HCT116 (cell line): ENCODE measurements around the gene COA1. TPM values are rescaled to one million over a fixed set of nuclear protein-coding genes. Genes with fewer than 3 reads are reported as not detected.

ENCODE experiments used
- ATAC-seq: fragments of 200-7000 bp; cut with Tn5 transposase; 2 replicates; pipeline ENCODE4 v1.9.1; 2020; ENCODE audit warnings: mild to moderate bottlenecking, moderate library complexity
- BruUV-seq: library from RNA; stranded (reverse); fragments of 400-500 nt; replicated peaks from 2 replicates; lab custom pipeline; 2021; lab: Mats Ljungman, UMichigan
- CTCF ChIA-PET: fragments of 300-600 bp; sonication (Branson Sonifier 250); formaldehyde crosslinking; loops from one replicate; lab custom pipeline; 2021; ENCODE audit warnings: antibody characterized with exemption; lab: Charles Lee
- POLR2A ChIA-PET: fragments of 300-600, 350-600 bp; sonication (Branson Sonifier 250); formaldehyde crosslinking; loops from one replicate; lab custom pipeline; 2021; ENCODE audit warnings: antibody characterized with exemption; lab: Charles Lee
- RAD21 ChIA-PET, 2 experiments: fragments of 300-600 bp; sonication (Branson Sonifier 250); formaldehyde crosslinking; loops; one replicate each; lab custom pipeline; 2023; ENCODE audit warnings: low total read pairs in 2 of 2; ENCODE audit not compliant: uncharacterized antibody in 2 of 2, unreplicated experiment in 2 of 2, low non-redundant PET in 1 of 2; lab: Charles Lee
- DNase-seq: peaks from one replicate; pipeline ENCODE4 v3.0.0-alpha.2; 2010; ENCODE audit warnings: low read depth, low spot score
- H2AFZ ChIP-seq: fragments of 200-600 bp; shearing (Covaris generic), sonication (generic); 2 replicates; pipeline ENCODE4 v1.6.1; 2017; ENCODE audit warnings: low read depth, mixed run types, mixed read lengths, antibody characterized with exemption, low read length; ENCODE audit not compliant: poor library complexity, severe bottlenecking
- H3K27ac ChIP-seq: 2 replicates; pipeline ENCODE4 v1.5.1; 2012; ENCODE audit warnings: low read depth, low read length
- H3K27me3 ChIP-seq: fragments of 200-600 bp; sonication (generic); 2 replicates; pipeline ENCODE4 v1.6.1; 2016; ENCODE audit warnings: mixed run types, low read length, mixed read lengths; ENCODE audit not compliant: insufficient read depth
- H3K36me3 ChIP-seq, 2 experiments: fragments of 200-500 bp in 1 of 2; fragments of 200-600 bp in 1 of 2; sonication (Bioruptor generic) in 1 of 2; sonication (generic) in 1 of 2; 2 replicates each; pipeline versions ENCODE4 v1.5.1 to v1.6.1; 2014 to 2016; ENCODE audit warnings: low read length in 2 of 2, inconsistent platforms in 1 of 2, mixed read lengths in 1 of 2, mixed run types in 1 of 2; ENCODE audit not compliant: insufficient read depth in 2 of 2, control insufficient read depth in 1 of 2
- H3K4me1 ChIP-seq, 2 experiments: fragments of 200-600 bp in 1 of 2; sonication (generic) in 1 of 2; 2 replicates each; pipeline versions ENCODE4 v1.5.1 to v1.6.1; 2012 to 2017; ENCODE audit warnings: low read length in 2 of 2, inconsistent platforms in 1 of 2, mild to moderate bottlenecking in 1 of 2, mixed read lengths in 1 of 2, mixed run types in 1 of 2, moderate library complexity in 1 of 2; ENCODE audit not compliant: insufficient read depth in 2 of 2, control insufficient read depth in 1 of 2
- H3K4me2 ChIP-seq: fragments of 200-600 bp; sonication (generic); 2 replicates; pipeline ENCODE4 v1.6.1; 2017; ENCODE audit warnings: mixed run types, low read length, mixed read lengths
- H3K4me3 ChIP-seq, 2 experiments: fragments of 200-600 bp in 1 of 2; sonication (generic) in 1 of 2; replicated peaks in 1 of 2; 2 replicates each; pipeline ENCODE4 v1.5.1; 2011 to 2016; ENCODE audit warnings: low read length in 2 of 2, control low read depth in 1 of 2, low read depth in 1 of 2, mild to moderate bottlenecking in 1 of 2, mixed read lengths in 1 of 2, mixed run types in 1 of 2
- H3K79me2 ChIP-seq: fragments of 200-600 bp; sonication (generic); 2 replicates; pipeline ENCODE4 v1.6.1; 2017; ENCODE audit warnings: mild to moderate bottlenecking, mixed run types, low read length, moderate library complexity, mixed read lengths; ENCODE audit not compliant: insufficient read depth
- H3K9ac ChIP-seq: fragments of 200-600 bp; sonication (generic); 2 replicates; pipeline ENCODE4 v1.6.1; 2016; ENCODE audit warnings: low read length, mixed read lengths
- H3K9me2 ChIP-seq: fragments of 200-600 bp; sonication (generic), shearing (Covaris generic); 2 replicates; pipeline ENCODE4 v1.6.1; 2017; ENCODE audit warnings: mixed run types, mild to moderate bottlenecking, moderate library complexity; ENCODE audit not compliant: insufficient read depth
- H3K9me3 ChIP-seq, 2 experiments: fragments of 200-500 bp in 1 of 2; fragments of 200-600 bp in 1 of 2; sonication (Bioruptor generic) in 1 of 2; sonication (generic) in 1 of 2; 2 replicates each; pipeline ENCODE4 v1.6.1; 2014 to 2017; ENCODE audit warnings: low read length in 2 of 2, mixed read lengths in 2 of 2, inconsistent platforms in 1 of 2, low read depth in 1 of 2, mild to moderate bottlenecking in 1 of 2, mixed run types in 1 of 2, moderate library complexity in 1 of 2; ENCODE audit not compliant: control insufficient read depth in 1 of 2, insufficient read depth in 1 of 2
- H4K20me1 ChIP-seq: fragments of 200-600 bp; sonication (generic), shearing (Covaris generic); 2 replicates; pipeline ENCODE4 v1.6.1; 2017; ENCODE audit warnings: mixed run types, mild to moderate bottlenecking, moderate library complexity; ENCODE audit not compliant: insufficient read depth
- EGR1 ChIP-seq: IDR thresholded peaks from 2 replicates; pipeline ENCODE4 v1.6.1; 2012; ENCODE audit warnings: low read depth
- ELF1 ChIP-seq: IDR thresholded peaks from 2 replicates; pipeline ENCODE4 v1.6.1; 2012; ENCODE audit warnings: low read depth, borderline replicate concordance
- EZH2 ChIP-seq: fragments of 200-600 bp; sonication (generic); IDR thresholded peaks from 2 replicates; pipeline ENCODE4 v1.6.1; 2017; ENCODE audit warnings: antibody characterized with exemption, mixed run types
- SIN3A ChIP-seq: IDR thresholded peaks from 2 replicates; pipeline ENCODE4 v1.6.1; 2012; ENCODE audit warnings: low read depth
- ZFX ChIP-seq: fragments of 450-650 bp; IDR thresholded peaks from 2 replicates; pipeline ENCODE4 v1.6.1; 2017
- intact Hi-C: fragments of 100-400 bp; cut with micrococcal nuclease; formaldehyde crosslinking; loops from 2 replicates; pipeline ENCODE4 v1.10.0; 2022
- total RNA-seq: library from RNA; stranded (reverse); gene quantifications from one replicate; pipeline ENCODE4 v1.2.1, GENCODE V29; 2021; ENCODE audit not compliant: unreplicated experiment
- TF ChIP-seq, protein P1 (sequence below), 3 experiments: fragments of 200-600 bp in 1 of 3; sonication (generic) in 1 of 3; IDR thresholded peaks in 2 of 3; conservative IDR thresholded peaks in 1 of 3; 2 replicates each; pipeline ENCODE4 v1.5.1; 2012 to 2017; ENCODE audit warnings: low read depth in 2 of 3, low read length in 2 of 3, antibody characterized with exemption in 1 of 3, borderline replicate concordance in 1 of 3, control low read depth in 1 of 3, mild to moderate bottlenecking in 1 of 3, mixed read lengths in 1 of 3, mixed run types in 1 of 3, moderate library complexity in 1 of 3; ENCODE audit not compliant: insufficient read depth in 1 of 3

The COA1 gene
- total RNA-seq, 1 experiment from 2014 or later: 78.5 TPM

DNA sequence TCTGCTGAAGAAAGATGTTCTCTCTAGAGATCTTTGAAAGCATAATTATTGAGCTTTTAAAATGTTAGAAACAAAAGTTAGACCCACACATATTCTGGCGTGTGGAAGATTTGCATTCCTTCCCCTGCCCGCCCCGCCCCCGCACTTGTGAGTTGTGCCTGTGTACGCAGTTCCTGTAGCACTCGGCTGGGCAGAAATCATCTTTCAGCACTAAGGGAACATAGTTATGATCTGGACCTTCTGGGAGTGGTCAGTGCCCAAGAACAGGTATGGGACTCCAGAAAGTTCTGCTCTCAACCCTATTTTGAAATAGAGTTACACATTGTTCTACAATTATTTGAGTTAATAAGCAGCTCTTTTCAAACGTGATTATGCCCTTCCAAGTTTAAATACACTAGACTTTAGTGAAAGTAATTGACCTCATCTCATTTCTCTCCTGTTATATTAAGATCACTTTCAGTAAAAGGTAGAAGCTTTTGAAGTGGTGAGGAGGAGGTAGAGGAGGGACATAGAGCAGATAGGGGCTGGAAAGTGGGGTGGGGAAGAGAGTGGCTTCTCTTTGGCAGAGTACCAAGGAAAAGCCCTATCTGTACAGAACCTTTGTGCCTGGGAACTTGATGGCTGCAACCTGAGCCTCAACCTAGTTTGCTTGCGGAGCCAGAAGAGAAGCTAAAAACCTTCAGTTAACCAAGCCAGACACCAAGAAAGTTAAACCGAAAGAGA, 34.9 kb upstream of the COA1 start:
- no peak overlapping the region for H3K27ac ChIP-seq
- H2AFZ ChIP-seq: no peak overlapping the region
- H3K9ac ChIP-seq: peak overlapping the region; percentile 17; the same call in 1 of the 2 replicates
- BruUV-seq: no TSS peak
- intact Hi-C loops: no loop called here
- 0 out of 4 replicates have a peak overlapping the region, but pooled peaks of 1 of the 2 experiments have one; percentile 18 for H3K4me3 ChIP-seq
- CTCF ChIA-PET: no interaction called here
- POLR2A ChIA-PET: no interaction called here
- RAD21 ChIA-PET: no interaction called here
- H3K79me2 ChIP-seq: no peaks in the 10 kb centered on the region
- no peak for ATAC-seq
- peak overlapping the region; percentile 56 for H3K4me2 ChIP-seq
- H3K27me3 ChIP-seq: no peaks in the 10 kb centered on the region
- peaks cover 47 to 57% of the 10 kb centered on the region in 2 experiments for H3K4me1 ChIP-seq
- no peaks in the 10 kb centered on the region for H3K36me3 ChIP-seq
- TF ChIP-seq ZFX (no peak), ELF1 (no peak), EZH2 (no peak), EGR1 (peak; percentile 71)
- TF ChIP-seq, all 23 proteins: peak for 1
- Histone ChIP-seq H4K20me1 (no peaks in the 10 kb centered on the region), H3K9me2 (no peaks in the 10 kb centered on the region), H3K9me3 (no peaks in the 10 kb centered on the region)
- DNase-seq: no peak

DNA sequence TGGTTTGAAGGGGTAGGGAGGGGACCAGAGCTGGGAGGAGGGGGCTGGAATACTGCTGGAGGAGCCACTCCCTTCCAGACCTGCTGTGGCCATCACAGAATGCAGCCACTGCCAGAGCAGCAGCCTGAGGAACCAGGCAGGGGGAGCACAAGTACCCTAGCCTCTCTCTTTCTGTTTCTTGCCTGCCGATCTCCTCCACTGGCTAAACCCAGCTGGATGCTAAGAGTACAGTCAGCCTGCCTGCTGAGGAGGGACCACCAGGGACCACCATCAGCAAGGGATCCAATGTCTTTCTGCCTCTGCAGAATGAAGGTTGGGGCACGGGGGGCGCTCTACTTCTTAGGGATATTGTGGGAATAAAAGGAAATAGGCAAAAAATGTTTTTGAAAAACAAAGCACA, 33.9 kb upstream of the COA1 start:
- no TSS peak for BruUV-seq
- intact Hi-C loops: no loop called here
- Histone ChIP-seq H2AFZ (no peak overlapping the region), H3K4me1 (peaks cover 49 to 62% of the 10 kb centered on the region in 2 experiments), H3K9ac (no peak overlapping the region), H3K27me3 (no peaks in the 10 kb centered on the region), H3K9me3 (no peaks in the 10 kb centered on the region), H3K9me2 (no peaks in the 10 kb centered on the region), H3K36me3 (no peaks in the 10 kb centered on the region), H4K20me1 (no peaks in the 10 kb centered on the region), H3K4me2 (no peak overlapping the region; the same call in 1 of the 2 replicates), H3K4me3 (no peak overlapping the region), H3K27ac (no peak overlapping the region), H3K79me2 (no peaks in the 10 kb centered on the region)
- ATAC-seq (no peak), DNase-seq (no peak)
- RAD21 ChIA-PET: no interaction called here
- POLR2A ChIA-PET: no interaction called here
- CTCF ChIA-PET: no interaction called here
- TF ChIP-seq SIN3A: no peak
- TF ChIP-seq, protein P1, sequence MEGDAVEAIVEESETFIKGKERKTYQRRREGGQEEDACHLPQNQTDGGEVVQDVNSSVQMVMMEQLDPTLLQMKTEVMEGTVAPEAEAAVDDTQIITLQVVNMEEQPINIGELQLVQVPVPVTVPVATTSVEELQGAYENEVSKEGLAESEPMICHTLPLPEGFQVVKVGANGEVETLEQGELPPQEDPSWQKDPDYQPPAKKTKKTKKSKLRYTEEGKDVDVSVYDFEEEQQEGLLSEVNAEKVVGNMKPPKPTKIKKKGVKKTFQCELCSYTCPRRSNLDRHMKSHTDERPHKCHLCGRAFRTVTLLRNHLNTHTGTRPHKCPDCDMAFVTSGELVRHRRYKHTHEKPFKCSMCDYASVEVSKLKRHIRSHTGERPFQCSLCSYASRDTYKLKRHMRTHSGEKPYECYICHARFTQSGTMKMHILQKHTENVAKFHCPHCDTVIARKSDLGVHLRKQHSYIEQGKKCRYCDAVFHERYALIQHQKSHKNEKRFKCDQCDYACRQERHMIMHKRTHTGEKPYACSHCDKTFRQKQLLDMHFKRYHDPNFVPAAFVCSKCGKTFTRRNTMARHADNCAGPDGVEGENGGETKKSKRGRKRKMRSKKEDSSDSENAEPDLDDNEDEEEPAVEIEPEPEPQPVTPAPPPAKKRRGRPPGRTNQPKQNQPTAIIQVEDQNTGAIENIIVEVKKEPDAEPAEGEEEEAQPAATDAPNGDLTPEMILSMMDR (IDR thresholded peaks at IDR 0.05 in 2 of 3, conservative IDR thresholded peaks at IDR 0.05 in 1 of 3; ENCODE audit: borderline replicate concordance in 1 of 3, insufficient read depth in 1 of 3, low read depth in 2 of 3, low read length in 2 of 3): 0 out of 6 replicates have a peak, but pooled peaks of 1 of the 3 experiments have one; percentile 18
